GM19035 (cell line): Measurements from ENCODE around the gene TSC1.
"Not testable (repeated sequence)": the region's sequence is repeated elsewhere in the genome, so short reads cannot be mapped to it uniquely, and the experiment has no call there.

ENCODE experiments used
- ATAC-seq: cut with Tn5 transposase; IDR thresholded peaks from one replicate; pipeline ENCODE4 v1.9.1; 2021; ENCODE audit not compliant: unreplicated experiment

Gene TSC1

DNA sequence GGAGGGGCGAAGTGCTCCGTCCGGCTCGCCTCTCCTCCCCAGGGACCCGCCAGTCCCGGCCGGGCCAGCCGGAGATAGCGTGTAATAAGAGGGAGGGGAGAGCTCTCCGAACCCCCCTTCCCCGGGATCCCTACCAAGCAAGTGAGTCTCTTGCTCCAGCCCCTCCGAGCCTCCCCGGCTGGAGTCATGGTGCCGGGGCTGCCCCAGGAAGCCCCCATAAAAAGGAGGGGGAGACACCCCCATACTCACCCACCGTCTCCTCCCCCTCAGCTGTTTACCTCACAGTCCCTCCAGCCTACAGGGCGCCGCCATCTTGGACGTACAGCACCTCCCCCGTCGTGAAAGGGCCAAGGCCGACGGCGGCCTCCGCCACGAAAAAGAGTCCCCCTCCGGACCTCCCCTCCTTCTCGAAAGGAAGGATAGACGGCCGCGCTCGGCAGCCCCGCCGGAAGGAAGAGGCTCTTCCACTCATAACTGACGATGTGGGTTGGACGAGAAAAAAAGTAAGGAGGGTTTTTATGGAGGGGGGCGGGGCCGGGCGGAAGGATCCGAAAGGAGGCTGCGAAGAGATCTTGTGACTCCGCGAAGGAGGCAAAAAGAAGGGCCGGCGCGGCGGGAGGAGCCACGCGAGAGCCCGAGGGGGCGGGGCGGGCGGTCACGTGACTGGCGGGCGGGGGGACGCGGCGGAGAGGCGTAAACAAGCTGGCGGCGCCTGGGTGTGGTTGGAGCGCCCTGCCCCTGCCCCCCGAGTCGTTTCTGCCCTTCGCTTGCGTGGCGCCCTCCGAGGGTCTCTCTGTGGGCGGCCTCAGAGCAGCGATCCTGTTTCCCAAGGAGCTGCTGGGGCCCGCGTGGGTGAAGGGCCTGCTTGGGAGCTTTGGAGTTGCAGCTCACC lies at the start of gene TSC1:
Gene TSC1 (minus strand): TSS at position 323 of the 892 bp plus-strand sequence. CDS start 15,744 bp downstream, outside the sequence.
- peak; percentile 73 for ATAC-seq

DNA sequence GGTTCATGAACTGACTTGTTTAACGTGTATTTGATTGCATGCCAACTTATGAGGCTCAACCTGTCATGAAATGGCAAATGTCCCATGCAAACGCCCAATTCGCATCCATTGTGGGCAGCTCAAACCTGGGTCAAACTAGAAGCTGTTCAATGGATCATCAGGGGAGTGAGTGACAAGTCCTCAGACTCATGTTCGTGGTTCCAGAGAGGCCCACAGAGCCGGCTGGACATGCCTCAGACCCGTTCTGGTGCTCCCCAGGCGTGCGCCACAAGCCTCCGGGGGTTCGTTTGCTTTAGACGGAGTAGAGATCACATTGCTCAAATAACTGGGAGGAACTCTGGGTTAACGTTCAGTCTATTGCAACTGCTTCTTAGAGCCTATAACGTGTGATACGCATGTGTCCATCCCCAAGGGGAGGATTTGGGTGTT lies 49.1 kb upstream of the TSC1 start:
- no peak for ATAC-seq

DNA sequence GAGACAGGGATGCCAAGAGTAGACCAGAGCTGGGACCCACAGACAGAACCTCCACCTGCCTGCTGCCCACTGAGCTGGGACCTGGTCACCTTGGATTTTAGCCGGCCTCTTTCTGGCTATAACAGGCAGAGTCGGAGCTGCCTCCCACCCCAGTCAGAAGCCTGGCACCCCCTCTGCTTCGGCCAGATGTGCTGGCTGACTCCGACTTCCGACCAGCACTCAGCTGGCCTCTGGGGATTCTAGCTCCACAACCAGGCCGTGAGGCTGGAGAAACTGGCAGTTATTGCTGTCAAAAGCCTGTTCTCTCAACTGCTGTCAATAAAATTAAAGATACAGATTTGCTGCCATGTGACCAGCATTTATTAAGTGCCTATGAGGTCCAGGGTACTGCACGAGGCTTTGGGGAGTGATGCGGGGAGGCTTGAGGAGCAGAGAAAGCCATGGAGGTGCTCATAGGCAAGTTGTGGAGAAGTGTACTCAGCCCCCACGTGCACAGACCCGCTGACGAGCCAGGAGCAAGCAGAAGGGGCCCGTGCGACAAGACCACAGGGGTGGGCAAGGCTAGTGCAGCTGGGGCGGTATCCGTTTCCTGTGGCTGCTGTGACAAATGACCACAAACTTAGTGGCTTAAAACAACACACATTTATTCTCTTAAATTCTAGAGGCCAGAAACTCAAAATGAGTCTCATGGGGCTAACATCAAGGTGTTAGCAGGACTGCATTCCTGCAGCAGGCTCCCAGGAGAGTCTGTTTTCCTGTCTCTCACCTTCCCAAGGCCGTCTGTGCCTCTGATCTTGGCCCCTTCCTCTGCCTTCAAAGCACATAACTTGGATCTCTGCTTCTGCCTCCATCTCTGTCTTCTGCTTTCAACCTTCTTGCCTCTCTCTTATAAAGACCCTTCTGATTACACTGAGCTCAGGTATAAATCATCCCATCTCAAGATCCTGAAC lies 47.2 kb upstream of the TSC1 start:
- ATAC-seq, result no peak

DNA sequence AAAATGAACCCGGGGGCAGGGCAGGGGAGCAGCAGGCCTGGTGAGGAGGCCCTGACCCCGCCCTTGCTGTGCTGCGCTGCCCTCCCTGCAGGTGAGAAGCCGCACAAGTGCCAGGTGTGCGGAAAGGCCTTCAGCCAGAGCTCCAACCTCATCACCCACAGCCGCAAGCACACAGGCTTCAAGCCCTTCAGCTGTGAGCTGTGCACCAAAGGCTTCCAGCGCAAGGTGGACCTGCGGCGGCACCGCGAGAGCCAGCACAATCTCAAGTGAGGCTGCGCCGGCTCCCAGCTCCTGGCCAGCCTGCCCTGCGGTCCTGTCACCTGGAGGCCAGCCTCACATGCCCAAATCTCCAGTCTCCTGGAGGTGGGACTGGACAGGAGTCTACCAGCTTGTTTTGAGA lies 46.4 kb upstream of the TSC1 start:
- no peak for ATAC-seq

GRCh38 chr9:132989998-132990557 lies 45.7 kb upstream of the TSC1 start:
- not testable (repeated sequence) for ATAC-seq

GRCh38 chr9:132989414-132989996 lies 45.1 kb upstream of the TSC1 start:
- no peak for ATAC-seq

DNA sequence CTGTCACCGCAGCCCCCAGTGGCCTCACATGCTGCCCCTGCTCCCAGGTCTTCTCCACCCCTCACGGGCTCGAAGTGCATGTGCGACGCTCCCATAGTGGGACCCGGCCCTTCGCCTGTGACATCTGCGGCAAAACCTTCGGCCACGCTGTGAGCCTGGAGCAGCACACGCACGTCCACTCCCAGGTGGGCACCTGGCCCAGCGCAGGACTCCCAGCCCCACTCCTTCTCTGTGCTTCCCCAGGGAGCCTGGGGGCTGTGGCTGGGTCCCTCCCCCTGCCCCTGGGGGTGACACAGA lies 44.5 kb upstream of the TSC1 start:
- ATAC-seq, result no peak

GRCh38 chr9:132988244-132989013 lies 44.0 kb upstream of the TSC1 start:
- no peak for ATAC-seq

DNA sequence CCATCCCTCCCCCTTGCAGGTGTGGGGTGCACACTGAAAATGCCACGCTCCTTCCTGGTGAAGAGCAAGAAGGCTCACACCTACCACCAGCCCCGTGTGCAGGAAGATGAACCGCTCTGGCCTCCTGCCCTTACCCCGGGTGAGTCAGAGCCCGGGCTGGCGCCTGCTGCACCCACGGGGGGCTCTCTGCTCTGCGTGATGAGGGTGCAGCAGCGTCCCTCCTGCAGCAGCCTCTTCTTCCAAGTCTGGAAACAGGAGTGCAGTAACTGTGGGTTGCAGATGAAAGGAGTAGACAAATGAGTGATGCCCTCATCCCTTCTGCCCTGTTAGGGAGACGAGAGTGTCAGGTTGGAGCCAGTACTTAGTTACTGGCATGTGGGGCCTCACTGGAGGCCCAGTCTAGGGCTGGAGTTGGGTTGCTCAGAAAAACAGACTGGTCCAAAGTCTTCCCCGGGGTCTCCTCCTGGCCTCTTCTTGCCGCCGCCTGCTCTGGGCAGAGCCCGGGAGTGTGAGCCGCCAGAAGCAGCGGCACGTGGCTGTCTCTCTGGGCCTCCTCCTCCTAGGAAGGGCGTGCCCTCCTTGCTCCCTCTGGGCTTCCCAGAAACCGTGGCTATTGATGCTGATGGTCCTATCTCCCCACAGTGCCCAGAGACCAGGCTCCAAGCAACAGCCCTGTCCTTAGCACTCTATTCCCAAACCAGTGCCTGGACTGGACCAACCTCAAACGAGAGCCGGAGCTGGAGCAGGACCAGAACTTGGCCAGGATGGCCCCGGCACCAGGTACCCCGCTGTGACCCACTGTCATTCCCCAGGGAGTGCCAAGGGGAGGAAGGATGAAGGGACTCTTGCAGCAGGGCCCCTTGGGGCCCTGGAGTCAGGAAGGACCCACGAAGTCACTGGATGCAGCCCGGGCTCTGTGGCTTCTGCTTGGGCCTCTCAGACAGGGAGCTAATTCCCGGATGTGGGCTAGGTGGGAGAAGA lies 42.5 kb upstream of the TSC1 start:
- no peak for ATAC-seq

DNA sequence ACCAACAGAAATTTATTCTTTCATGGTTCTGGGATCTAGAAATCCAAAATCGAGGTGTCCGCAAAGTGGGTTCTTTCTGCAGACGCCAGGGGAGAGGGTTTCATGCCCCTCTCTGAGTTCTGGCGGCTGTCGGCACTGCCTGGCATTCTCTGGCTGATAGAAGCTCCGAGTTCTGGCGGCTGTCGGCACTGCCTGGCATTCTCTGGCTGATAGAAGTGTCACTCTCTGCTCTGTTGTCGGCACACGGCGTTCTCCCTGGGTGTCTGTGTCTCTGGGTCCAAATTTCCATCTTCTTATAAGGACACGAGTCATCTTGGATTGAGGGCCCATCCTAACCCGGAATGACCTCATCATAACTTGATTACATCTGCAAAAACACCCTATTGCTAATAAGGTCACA lies 41.7 kb upstream of the TSC1 start:
- ATAC-seq, result no peak

DNA sequence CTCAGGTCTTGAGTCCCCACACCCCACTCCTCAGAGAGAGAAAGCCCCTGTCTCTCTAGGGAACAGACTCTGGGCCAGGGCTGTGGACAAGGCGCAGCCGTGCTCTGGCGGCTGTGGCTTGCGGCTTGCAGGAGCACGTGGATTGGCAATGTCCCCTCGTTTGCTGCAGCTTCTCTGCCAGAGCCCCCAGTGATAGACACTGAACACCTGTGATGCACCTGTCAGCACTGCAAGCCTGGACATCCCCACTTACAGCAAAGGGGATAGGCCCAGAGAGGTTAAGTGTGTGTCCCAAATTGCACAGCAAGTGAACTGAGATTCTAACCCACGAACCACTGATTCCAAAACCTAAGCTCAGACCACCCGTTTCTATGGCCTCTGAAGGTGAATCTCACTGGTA lies 41.1 kb upstream of the TSC1 start:
- ATAC-seq, result no peak

DNA sequence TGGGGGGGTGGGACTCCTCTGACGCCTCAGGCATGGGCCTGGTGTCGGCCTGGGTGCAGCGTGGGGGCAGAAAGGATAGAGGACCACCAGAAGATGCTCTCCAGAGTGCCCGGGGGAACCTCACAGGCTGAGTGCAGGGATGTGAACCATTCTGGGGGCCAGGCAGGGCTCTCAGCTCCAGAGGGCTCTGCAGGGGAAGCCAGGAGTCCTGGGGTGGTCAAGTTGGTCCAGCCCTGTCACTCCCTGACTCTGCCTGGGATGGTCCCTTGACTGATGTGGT lies 40.6 kb upstream of the TSC1 start:
- ATAC-seq, result no peak

DNA sequence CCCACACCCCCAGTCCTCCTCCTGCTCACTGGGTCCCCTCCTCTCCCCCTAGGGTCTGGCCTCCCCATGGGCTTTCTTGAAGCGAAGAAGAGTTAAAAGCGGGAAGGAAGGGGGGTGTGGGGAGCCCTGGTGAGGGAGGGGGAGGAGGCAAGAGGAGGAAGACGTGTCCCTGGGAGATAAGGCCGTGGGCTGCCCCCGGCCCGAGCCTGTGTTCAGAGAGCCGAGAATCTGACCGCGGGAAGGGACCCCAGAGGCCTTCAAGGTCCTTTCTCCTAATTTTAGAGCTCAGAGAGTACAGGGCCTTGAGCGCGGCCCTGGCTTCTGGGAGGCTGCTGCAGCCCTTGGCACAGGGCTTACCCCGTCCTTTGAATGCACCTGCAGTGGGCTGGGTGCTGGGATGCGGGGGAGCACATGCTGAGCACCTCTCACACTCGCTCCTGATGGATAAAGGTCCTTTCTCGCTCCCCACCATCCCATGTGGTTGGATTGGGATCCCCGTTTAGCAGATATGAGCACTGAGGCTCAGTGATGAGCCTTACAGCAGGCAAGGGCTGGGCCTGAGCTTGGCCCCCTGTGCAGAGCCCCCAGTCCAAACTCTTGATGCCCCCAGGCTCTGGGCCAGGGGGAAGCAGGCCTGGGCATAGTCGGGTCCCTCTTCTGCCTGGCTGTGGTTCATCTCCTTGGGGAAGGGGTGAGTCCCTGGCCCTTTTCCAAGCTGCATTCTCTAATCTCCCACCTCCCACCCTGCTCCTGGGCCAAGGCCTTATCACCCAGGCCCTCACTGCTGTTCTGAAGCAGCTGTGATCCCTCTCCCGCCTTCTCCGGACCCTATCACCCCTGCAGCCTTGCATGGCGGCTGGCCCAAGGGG lies 40.0 kb upstream of the TSC1 start:
- no peak for ATAC-seq

DNA sequence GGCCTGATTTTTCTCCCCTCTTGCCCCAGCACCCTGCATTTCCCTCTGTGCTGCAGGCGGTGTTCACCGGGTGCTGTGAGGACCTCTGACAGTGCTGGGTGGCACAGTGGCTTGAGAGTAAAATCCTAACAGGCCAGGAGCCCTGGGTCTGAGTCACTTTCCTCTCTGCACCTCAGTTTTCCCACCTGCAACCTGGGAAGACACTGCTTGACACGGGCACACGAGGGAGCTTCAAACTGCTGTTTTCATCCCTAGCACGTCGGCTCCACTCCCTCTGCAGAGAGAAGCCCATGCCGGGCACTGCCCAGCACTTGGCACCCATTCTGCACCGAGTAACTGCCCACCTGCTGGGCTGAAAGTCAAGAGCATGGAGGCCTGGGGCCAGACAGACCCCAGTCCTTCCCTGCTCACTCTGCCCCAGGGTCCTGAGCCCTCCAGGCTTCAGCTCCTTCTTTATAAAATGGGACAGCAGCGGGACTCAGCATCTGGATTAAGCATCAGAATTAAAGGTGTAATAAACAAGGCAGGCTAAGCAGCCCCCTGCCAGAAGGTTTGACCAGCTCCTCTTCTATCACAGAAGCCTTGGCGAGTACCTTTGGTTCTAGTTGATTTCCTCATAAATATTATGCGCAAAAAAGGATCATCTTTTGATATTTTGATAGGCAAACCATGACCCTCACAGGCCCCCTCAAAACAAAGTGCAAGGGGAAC lies 39.2 kb upstream of the TSC1 start:
- ATAC-seq, result no peak

DNA sequence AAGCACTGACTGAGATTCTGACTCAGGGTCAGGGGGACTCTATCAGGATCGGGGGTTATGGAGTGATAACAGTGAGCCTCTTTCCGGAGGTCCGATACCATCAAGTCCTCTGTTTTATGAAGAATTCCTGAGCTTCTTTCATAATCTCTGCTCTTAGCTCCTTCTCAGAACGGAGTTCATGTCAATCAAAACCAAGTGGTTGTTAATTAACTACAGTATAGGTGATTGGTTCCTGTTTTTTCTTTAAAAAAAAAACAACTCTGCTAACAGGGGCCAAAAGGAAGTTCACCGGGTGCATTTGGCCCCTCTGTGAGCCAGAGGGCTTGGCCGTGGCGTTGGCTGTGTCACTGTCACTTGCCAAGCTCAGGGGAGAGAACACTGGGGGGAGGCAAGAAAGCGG lies 38.0 kb upstream of the TSC1 start:
- ATAC-seq, result no peak

- no peak for ATAC-seq
Observed at GRCh38 chr9:132980157-132980556, 35.7 kb upstream of the TSC1 start.

- no peak for ATAC-seq
Observed at GRCh38 chr9:132978451-132979131, 34.2 kb upstream of the TSC1 start, which contains the start of gene GFI1B. TSS of gene GFI1B (plus strand) at chr9:132978694. CDS start at chr9:132986679, 7,985 bp downstream.
